Neural cell (in vitro differentiated cells): ENCODE results near the gene AIMP1.

ENCODE experiments used
- CTCF ChIP-seq: fragments of 450-650 bp; IDR thresholded peaks from 2 replicates; pipeline ENCODE4 v1.5.1; 2014; ENCODE audit warnings: antibody characterized with exemption, mild to moderate bottlenecking, moderate library complexity; ENCODE audit not compliant: poor library complexity, severe bottlenecking
- EP300 ChIP-seq: fragments of 450-650 bp; conservative IDR thresholded peaks from 2 replicates; pipeline ENCODE4 v1.6.1; 2014; ENCODE audit warnings: antibody characterized with exemption, mild to moderate bottlenecking, moderate library complexity; ENCODE audit not compliant: poor library complexity, severe bottlenecking
- EZH2 ChIP-seq: fragments of 200-600, 300-800 bp; shearing (Covaris generic), sonication (generic); IDR thresholded peaks from 2 replicates; pipeline ENCODE4 v1.6.1; 2014; ENCODE audit warnings: antibody characterized with exemption, low read length, borderline replicate concordance, mild to moderate bottlenecking; ENCODE audit not compliant: insufficient read depth, poor library complexity, severe bottlenecking
- MXI1 ChIP-seq: fragments of 450-650 bp; conservative IDR thresholded peaks from 2 replicates; pipeline ENCODE4 v1.6.1; 2014; ENCODE audit warnings: antibody characterized with exemption, mild to moderate bottlenecking; ENCODE audit not compliant: poor library complexity, severe bottlenecking
- POLR2AphosphoS5 ChIP-seq: IDR thresholded peaks from 2 replicates; pipeline ENCODE4 v1.6.1; 2012
- RAD21 ChIP-seq: fragments of 450-650 bp; conservative IDR thresholded peaks from 2 replicates; pipeline ENCODE4 v1.6.1; 2014; ENCODE audit warnings: antibody characterized with exemption, mild to moderate bottlenecking, moderate library complexity
- SMC3 ChIP-seq: fragments of 450-650 bp; conservative IDR thresholded peaks from 2 replicates; pipeline ENCODE4 v1.6.1; 2014; ENCODE audit warnings: antibody characterized with exemption, mild to moderate bottlenecking, moderate library complexity; ENCODE audit not compliant: poor library complexity
- TAF1 ChIP-seq: IDR thresholded peaks from 2 replicates; pipeline ENCODE4 v1.6.1; 2012; ENCODE audit warnings: low read depth

GRCh38 chr4:106291678-106292077, 24.7 kb upstream of the AIMP1 start:
- TF ChIP-seq TAF1: no peak
- no peak for TF ChIP-seq CTCF
- TF ChIP-seq EZH2: no peak
- TF ChIP-seq POLR2AphosphoS5: no peak
- TF ChIP-seq MXI1: no peak
- TF ChIP-seq EP300: no peak
- TF ChIP-seq SMC3: no peak
- TF ChIP-seq RAD21: no peak
